Measurements from ENCODE around the gene DNER.

The DNER gene

GRCh38 chr2:229596796-229597195 lies 117.6 kb downstream of the DNER start:
- ChIA-PET POLR2A (no interaction called here), CTCF (no interaction called here)
- no peak for DNase-seq (ENCODE audit: low read depth, low spot score)
- TF ChIP-seq CTCF (IDR thresholded peaks at IDR 0.05; ENCODE audit: insufficient read depth, low read length, missing control alignments): no peak
- no peak overlapping the region for H3K4me3 ChIP-seq (ENCODE audit: low read depth, low read length)

GRCh38 chr2:229591611-229592010 lies 122.7 kb downstream of the DNER start:
- TF ChIP-seq CTCF (IDR thresholded peaks at IDR 0.05; ENCODE audit: insufficient read depth, low read length, missing control alignments): no peak
- POLR2A ChIA-PET: no interaction called here
- no peak for DNase-seq (ENCODE audit: low read depth, low spot score)
- CTCF ChIA-PET: no interaction called here
- H3K4me3 ChIP-seq (ENCODE audit: low read depth, low read length): no peak overlapping the region

- CTCF ChIA-PET: interaction anchor here (1.5 kb wide), 1 partner anchor 1697 kb away, joined by 9 read pairs; no protein-coding TSS in a partner anchor
- peak; percentile 79 for TF ChIP-seq CTCF (IDR thresholded peaks at IDR 0.05; ENCODE audit: insufficient read depth, low read length, missing control alignments)
- H3K4me3 ChIP-seq (ENCODE audit: low read depth, low read length): no peak overlapping the region
- no peak for DNase-seq (ENCODE audit: low read depth, low spot score)
- POLR2A ChIA-PET: no interaction called here
Observed at GRCh38 chr2:229586746-229587705, 127.3 kb downstream of the DNER start.

- CTCF ChIA-PET: no interaction called here
- no peak overlapping the region for H3K4me3 ChIP-seq (ENCODE audit: low read depth, low read length)
- TF ChIP-seq CTCF (IDR thresholded peaks at IDR 0.05; ENCODE audit: insufficient read depth, low read length, missing control alignments): no peak
- POLR2A ChIA-PET: no interaction called here
- no peak for DNase-seq (ENCODE audit: low read depth, low spot score)
Observed at GRCh38 chr2:229586012-229586411, 128.3 kb downstream of the DNER start.

- CTCF ChIA-PET: no interaction called here
- no peak for DNase-seq (ENCODE audit: low read depth, low spot score)
- TF ChIP-seq CTCF (IDR thresholded peaks at IDR 0.05; ENCODE audit: insufficient read depth, low read length, missing control alignments): no peak
- no peak overlapping the region for H3K4me3 ChIP-seq (ENCODE audit: low read depth, low read length)
- POLR2A ChIA-PET: no interaction called here
Observed at GRCh38 chr2:229582151-229582550, 132.2 kb downstream of the DNER start.

- no peak overlapping the region for H3K4me3 ChIP-seq (ENCODE audit: low read depth, low read length)
- no peak for DNase-seq (ENCODE audit: low read depth, low spot score)
- POLR2A ChIA-PET: no interaction called here
- CTCF ChIA-PET: no interaction called here
- TF ChIP-seq CTCF (IDR thresholded peaks at IDR 0.05; ENCODE audit: insufficient read depth, low read length, missing control alignments): no peak
Observed at GRCh38 chr2:229578052-229578846, 136.1 kb downstream of the DNER start.
